ENCODE measurements around the gene TMEM164. TPM values are rescaled to one million over a fixed set of nuclear protein-coding genes. Genes with fewer than 3 reads are reported as not detected.

Gene TMEM164
- total RNA-seq, 1 donor from 2014 or later, result 18.7 TPM

GRCh38 chrX:110089656-110090403, 86.9 kb downstream of the TMEM164 start:
- TF ChIP-seq CTCF (IDR thresholded peaks at IDR 0.05; ENCODE audit: unreplicated experiment), result no peak
- no peaks in the 10 kb centered on the region for H3K36me3 Mint-ChIP-seq (ENCODE audit: low read depth, unreplicated experiment)

GRCh38 chrX:110097920-110098319, 95.0 kb downstream of the TMEM164 start:
- H3K4me1 Mint-ChIP-seq (ENCODE audit: unreplicated experiment), result no peaks in the 10 kb centered on the region
- TF ChIP-seq CTCF (IDR thresholded peaks at IDR 0.05; ENCODE audit: unreplicated experiment), result no peak
- no peak overlapping the region for H3K27ac Mint-ChIP-seq (ENCODE audit: unreplicated experiment)
- DNase-seq (ENCODE audit: low spot score), result no peak
- H3K9me3 Mint-ChIP-seq (ENCODE audit: unreplicated experiment), result no peaks in the 10 kb centered on the region
- no peaks in the 10 kb centered on the region for H3K36me3 Mint-ChIP-seq (ENCODE audit: low read depth, unreplicated experiment)
- no peaks in the 10 kb centered on the region for H3K27me3 Mint-ChIP-seq (ENCODE audit: unreplicated experiment)
- no peak overlapping the region for H3K4me3 Mint-ChIP-seq (ENCODE audit: unreplicated experiment)

More at GRCh38 chrX:110089656-110090403, 86.9 kb downstream of the TMEM164 start:
- H3K27ac Mint-ChIP-seq (ENCODE audit: unreplicated experiment), result no peak overlapping the region
- no peak overlapping the region for H3K4me3 Mint-ChIP-seq (ENCODE audit: unreplicated experiment)
- no peaks in the 10 kb centered on the region for H3K9me3 Mint-ChIP-seq (ENCODE audit: unreplicated experiment)
- H3K4me1 Mint-ChIP-seq (ENCODE audit: unreplicated experiment), result no peaks in the 10 kb centered on the region
- DNase-seq (ENCODE audit: low spot score), result no peak
- no peaks in the 10 kb centered on the region for H3K27me3 Mint-ChIP-seq (ENCODE audit: unreplicated experiment)

DNA sequence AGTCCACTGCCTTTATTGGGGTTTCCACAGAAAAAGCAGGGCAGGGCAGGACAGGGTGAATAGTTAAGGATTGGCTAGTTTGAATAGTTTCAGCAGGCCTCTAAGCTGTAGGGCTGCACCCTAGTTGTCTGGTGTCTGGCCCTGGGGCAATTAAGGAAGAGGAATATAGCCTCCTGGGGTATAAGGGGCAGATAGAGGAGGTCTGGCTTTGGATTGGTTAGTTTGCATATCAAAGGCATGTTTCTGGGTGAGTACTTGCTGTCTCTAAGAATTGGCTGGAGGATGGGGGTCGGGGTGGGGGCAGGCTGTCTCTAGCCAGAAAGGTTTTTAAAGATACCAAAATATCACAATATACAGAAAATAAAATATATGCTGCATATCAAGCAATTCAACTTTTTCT, 100.4 kb downstream of the TMEM164 start:
- Mint-ChIP-seq H3K36me3 (ENCODE audit: low read depth, unreplicated experiment) (no peaks in the 10 kb centered on the region), H3K27me3 (ENCODE audit: unreplicated experiment) (peaks cover 1% of the 10 kb centered on the region), H3K9me3 (ENCODE audit: unreplicated experiment) (no peaks in the 10 kb centered on the region), H3K4me3 (ENCODE audit: unreplicated experiment) (no peak overlapping the region), H3K27ac (ENCODE audit: unreplicated experiment) (no peak overlapping the region), H3K4me1 (ENCODE audit: unreplicated experiment) (no peaks in the 10 kb centered on the region)
- no peak for TF ChIP-seq CTCF (IDR thresholded peaks at IDR 0.05; ENCODE audit: unreplicated experiment)
- DNase-seq (ENCODE audit: low spot score), result no peak

DNA sequence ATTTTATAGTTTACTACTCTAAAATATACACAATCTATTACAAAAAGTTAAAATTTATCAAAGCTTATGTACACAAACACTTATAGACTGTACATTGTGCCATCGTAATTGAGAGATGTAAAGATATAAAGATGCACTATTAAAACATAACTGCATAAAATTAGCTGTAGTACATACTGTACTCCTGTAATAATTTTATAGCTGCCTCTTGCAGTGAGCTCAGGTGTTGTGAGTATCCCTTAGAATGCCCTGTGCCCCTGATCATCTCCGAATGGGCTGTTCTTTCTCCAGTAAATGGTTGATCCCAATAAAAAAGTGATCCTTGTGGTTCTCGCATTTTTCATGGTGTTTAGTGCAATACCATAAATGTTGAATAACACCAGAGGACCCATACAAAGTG, 101.2 kb downstream of the TMEM164 start:
- Mint-ChIP-seq H3K27me3 (ENCODE audit: unreplicated experiment) (peaks cover 1% of the 10 kb centered on the region), H3K4me1 (ENCODE audit: unreplicated experiment) (no peaks in the 10 kb centered on the region)

More for the DNA sequence above, 101.2 kb downstream of the TMEM164 start:
- no peak overlapping the region for H3K4me3 Mint-ChIP-seq (ENCODE audit: unreplicated experiment)
- no peak for TF ChIP-seq CTCF (IDR thresholded peaks at IDR 0.05; ENCODE audit: unreplicated experiment)
- H3K9me3 Mint-ChIP-seq (ENCODE audit: unreplicated experiment), result no peaks in the 10 kb centered on the region
- H3K27ac Mint-ChIP-seq (ENCODE audit: unreplicated experiment), result no peak overlapping the region
- no peaks in the 10 kb centered on the region for H3K36me3 Mint-ChIP-seq (ENCODE audit: low read depth, unreplicated experiment)
- no peak for DNase-seq (ENCODE audit: low spot score)
